Stimulated activated CD4-positive, alpha-beta T cell treated with anti-CD3 and anti-CD28 coated beads, Interleukin-1b, Interleukin-23, amount 100 ng/mL, for 24 hours (primary cell): Measurements from ENCODE around the gene RPS27L.
"Not testable (repeated sequence)": the region's sequence is repeated elsewhere in the genome, so short reads cannot be mapped to it uniquely, and the experiment has no call there.

ENCODE experiments used
- DNase-seq, 4 experiments: peaks; one replicate each; pipeline ENCODE4 v3.0.0-alpha.2; 2020; ENCODE audit warnings: low read depth in 4 of 4, low spot score in 1 of 4

Gene RPS27L

GRCh38 chr15:63103416-63103815 lies 53.9 kb downstream of the RPS27L start:
- no peak for DNase-seq

- DNase-seq: not testable (repeated sequence)
Observed at GRCh38 chr15:63099581-63099980, 57.7 kb downstream of the RPS27L start.

- DNase-seq: not testable (repeated sequence)
Observed at GRCh38 chr15:63098901-63099300, 58.4 kb downstream of the RPS27L start.
